HFFc6 (cell line): ENCODE data around the gene RFX5. TPM values are rescaled to one million over a fixed set of nuclear protein-coding genes. Genes with fewer than 3 reads are reported as not detected.

Source experiments
- DNase-seq: peaks from one replicate; pipeline ENCODE4 v3.0.0-alpha.2; 2018
- H3K27ac Mint-ChIP-seq: 2 replicates; pipeline ENCODE4 v1.8.0; 2020; ENCODE audit warnings: mild to moderate bottlenecking, mixed read lengths
- H3K27me3 Mint-ChIP-seq: 2 replicates; pipeline ENCODE4 v1.8.0; 2021; ENCODE audit warnings: mild to moderate bottlenecking, moderate library complexity, mixed read lengths; ENCODE audit not compliant: insufficient read depth
- H3K36me3 Mint-ChIP-seq: 2 replicates; pipeline ENCODE4 v1.8.0; 2021; ENCODE audit warnings: low read depth, mixed read lengths
- H3K4me1 Mint-ChIP-seq: 2 replicates; pipeline ENCODE4 v1.8.0; 2020; ENCODE audit warnings: low read depth, mixed read lengths
- H3K4me3 Mint-ChIP-seq: 2 replicates; pipeline ENCODE4 v1.8.0; 2020; ENCODE audit warnings: mild to moderate bottlenecking, moderate library complexity, mixed read lengths
- H3K9me3 Mint-ChIP-seq: 2 replicates; pipeline ENCODE4 v1.8.0; 2020; ENCODE audit warnings: mild to moderate bottlenecking, mixed read lengths
- total RNA-seq, 6 experiments: library from RNA; stranded (reverse); fragmentation: NEBNext Ultra II Directional; extraction: Animal tissue kit (Norgen Biotek cat#: 25700); gene quantifications; 2 replicates in 1 of 6; 3 replicates in 5 of 6; pipeline ENCODE4 v1.2.3, GENCODE V29; 2021
- TF ChIP-seq, protein P1 (sequence below): fragments of 200-600 bp; sonication (generic); IDR thresholded peaks from 2 replicates; pipeline ENCODE4 v1.5.0; 2021; ENCODE audit warnings: antibody characterized with exemption, mild to moderate bottlenecking

RFX5 gene
- total RNA-seq, 6 experiments from 2014 or later, result 32.1 to 39.0 (median 35.7) TPM

DNA sequence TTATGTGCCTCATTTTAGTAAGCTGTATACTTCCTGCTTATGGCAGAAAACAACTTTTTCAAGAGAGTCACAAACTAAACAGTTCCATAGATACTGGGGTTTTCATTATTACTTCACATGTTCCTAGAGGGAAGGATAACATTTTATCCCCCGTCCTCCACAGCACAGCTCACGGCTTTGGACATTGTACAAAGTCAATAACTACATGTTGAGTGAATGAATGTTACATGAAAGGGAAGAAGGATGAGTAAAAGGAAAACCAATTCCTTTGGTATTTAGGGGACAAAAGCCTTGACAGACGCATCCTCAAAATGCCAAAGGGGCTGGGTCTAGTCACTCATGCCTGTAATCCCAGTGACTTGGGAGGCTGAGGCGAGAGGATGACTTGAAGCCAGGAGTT, 34.6 kb downstream of the RFX5 start:
- H3K27ac Mint-ChIP-seq, result peak overlapping the region; percentile 95
- no peaks in the 10 kb centered on the region for H3K9me3 Mint-ChIP-seq
- peak overlapping the region; percentile 49; the same call in 1 of the 2 replicates for H3K4me3 Mint-ChIP-seq
- peaks cover 50% of the 10 kb centered on the region for H3K36me3 Mint-ChIP-seq
- TF ChIP-seq, protein P1, sequence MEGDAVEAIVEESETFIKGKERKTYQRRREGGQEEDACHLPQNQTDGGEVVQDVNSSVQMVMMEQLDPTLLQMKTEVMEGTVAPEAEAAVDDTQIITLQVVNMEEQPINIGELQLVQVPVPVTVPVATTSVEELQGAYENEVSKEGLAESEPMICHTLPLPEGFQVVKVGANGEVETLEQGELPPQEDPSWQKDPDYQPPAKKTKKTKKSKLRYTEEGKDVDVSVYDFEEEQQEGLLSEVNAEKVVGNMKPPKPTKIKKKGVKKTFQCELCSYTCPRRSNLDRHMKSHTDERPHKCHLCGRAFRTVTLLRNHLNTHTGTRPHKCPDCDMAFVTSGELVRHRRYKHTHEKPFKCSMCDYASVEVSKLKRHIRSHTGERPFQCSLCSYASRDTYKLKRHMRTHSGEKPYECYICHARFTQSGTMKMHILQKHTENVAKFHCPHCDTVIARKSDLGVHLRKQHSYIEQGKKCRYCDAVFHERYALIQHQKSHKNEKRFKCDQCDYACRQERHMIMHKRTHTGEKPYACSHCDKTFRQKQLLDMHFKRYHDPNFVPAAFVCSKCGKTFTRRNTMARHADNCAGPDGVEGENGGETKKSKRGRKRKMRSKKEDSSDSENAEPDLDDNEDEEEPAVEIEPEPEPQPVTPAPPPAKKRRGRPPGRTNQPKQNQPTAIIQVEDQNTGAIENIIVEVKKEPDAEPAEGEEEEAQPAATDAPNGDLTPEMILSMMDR, result 0 out of 2 replicates have a peak, but pooled peaks have one; percentile 0
- H3K27me3 Mint-ChIP-seq, result no peaks in the 10 kb centered on the region; the same call in none of the 2 replicates
- no peak for DNase-seq
- H3K4me1 Mint-ChIP-seq, result peaks cover 61% of the 10 kb centered on the region

DNA sequence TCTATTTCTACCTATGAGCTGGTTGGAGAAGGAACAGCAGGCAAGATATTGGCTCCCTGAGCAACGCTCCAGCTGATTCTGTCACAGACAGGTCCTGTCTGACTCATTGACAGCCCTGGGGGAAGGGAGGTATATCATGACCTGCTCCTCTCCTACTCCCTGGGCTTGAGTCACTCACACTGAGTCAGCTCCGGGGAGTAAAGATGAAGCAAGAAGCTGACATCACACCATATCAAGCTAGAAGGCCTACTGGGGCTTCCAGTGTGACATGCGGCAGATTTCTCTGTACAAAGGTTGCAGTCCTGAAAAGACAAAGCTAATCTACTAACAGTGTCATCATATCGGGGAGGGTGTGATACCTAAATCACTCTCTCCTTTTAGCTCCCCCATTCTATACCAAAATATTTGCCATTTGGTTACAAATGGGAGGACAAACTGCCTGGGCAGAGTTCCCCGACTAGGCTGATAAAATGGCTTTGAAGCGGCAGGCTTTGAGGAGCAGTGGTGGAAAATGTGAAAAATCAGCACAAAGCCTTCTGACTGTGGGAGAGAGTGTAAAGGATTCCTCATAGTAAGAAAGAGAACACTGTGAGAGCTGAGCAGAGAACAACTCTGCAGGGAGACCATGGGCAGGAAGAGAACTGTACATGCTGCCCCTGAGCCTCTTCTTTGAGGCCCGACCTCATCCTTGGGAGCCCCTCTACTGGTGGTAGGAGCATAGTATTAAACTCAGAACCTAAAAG, 35.3 kb downstream of the RFX5 start:
- no peaks in the 10 kb centered on the region; the same call in none of the 2 replicates for H3K27me3 Mint-ChIP-seq
- peaks cover 61% of the 10 kb centered on the region for H3K4me1 Mint-ChIP-seq
- TF ChIP-seq, protein P1, result 0 out of 2 replicates have a peak, but pooled peaks have one; percentile 12
- H3K36me3 Mint-ChIP-seq, result peaks cover 53% of the 10 kb centered on the region
- no peaks in the 10 kb centered on the region for H3K9me3 Mint-ChIP-seq
- H3K27ac Mint-ChIP-seq, result peak overlapping the region; percentile 95
- H3K4me3 Mint-ChIP-seq, result peak overlapping the region; percentile 49
- peak; percentile 99 for DNase-seq

DNA sequence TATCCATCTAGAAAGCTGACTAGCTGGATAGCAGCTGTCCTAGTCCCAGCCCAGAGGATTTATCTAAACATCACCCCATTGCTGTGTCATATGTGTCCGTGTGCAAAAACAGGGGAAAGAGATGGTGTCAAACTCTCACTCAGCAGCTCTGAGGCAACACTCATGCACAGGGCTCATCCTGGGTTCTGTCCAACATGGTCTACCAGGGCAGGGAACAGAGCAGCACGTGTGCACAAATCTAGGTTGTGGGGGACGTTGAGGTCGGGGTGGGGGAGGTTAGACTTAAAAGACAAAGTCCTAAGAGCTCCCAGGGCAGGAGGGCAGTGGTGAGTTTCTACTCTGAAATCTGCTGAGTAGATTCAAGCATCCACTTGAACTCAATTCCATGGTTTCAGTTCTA, 36.0 kb downstream of the RFX5 start:
- Mint-ChIP-seq H3K9me3 (no peaks in the 10 kb centered on the region), H3K27ac (peak overlapping the region; percentile 95), H3K4me1 (peaks cover 61% of the 10 kb centered on the region), H3K36me3 (peaks cover 52% of the 10 kb centered on the region), H3K4me3 (peak overlapping the region; percentile 36), H3K27me3 (no peaks in the 10 kb centered on the region; the same call in 1 of the 2 replicates)
- no peak for DNase-seq
- TF ChIP-seq, protein P1, result no peak

DNA sequence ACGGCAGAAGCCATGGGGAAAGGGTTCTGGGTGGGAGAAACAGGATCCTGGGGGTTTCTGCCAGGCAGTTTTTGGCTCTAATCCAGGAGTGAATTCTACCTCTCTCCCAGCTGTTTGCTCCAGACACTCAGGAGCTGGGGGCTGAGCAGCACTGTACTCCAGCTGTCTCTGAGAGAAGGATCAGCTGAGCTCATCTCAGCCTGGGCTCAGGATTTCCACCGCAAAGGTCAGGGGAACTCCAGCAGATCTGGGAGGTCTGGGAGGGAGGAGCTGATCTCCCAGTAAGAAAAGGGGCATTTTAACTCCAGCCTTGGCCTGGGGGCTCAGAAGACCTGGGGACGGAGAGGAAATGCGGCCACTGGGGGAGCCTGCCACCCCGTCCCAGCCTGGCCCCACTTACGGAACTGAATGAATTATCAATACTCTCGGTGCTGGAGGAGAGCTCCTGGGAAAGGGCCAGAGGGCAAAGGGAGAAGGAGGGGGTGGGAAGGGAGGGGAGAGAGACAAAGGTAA, 37.2 kb downstream of the RFX5 start:
- TF ChIP-seq, protein P1, result no peak
- Mint-ChIP-seq H3K36me3 (peaks cover 51% of the 10 kb centered on the region), H3K4me3 (no peak overlapping the region), H3K27me3 (no peaks in the 10 kb centered on the region), H3K4me1 (peaks cover 51% of the 10 kb centered on the region), H3K27ac (0 out of 2 replicates have a peak overlapping the region, but pooled peaks have one; percentile 31), H3K9me3 (no peaks in the 10 kb centered on the region)
- no peak for DNase-seq

DNA sequence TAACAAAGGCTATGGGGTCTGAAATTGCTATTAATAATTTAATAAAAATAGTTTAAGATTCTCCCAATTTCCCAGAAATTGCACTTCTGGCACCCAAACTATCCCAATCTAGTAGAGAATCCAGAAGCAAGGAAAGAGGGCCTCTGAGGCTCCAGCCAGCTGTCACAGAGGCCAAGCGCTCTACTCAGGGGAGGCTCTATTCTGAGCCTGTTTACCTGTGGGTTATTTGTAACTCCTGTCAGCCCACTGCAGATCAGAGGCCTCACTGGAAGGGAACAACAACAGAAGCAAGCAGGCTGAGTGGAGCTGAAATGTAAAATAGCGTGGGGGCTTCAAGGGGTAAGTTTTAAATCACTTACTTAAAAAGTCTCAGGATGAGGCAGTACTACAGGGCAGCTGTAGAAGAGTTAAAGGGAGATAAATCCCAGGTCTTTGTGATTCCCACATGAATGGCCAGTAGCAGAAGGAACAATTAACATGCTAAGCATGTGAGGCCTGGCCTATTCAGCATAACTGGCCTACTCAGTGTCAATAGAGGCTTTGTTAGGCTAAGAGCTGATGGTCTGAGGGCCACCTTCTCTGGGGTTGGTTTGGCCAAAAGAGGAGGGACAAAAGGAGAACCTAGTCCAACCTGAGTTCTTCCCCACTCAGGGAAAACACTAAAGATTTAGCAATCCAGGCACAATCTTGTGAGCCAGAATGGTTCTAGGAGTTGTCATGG, 52.1 kb downstream of the RFX5 start:
- TF ChIP-seq, protein P1, result no peak
- Mint-ChIP-seq H3K9me3 (no peaks in the 10 kb centered on the region), H3K4me3 (no peak overlapping the region), H3K27me3 (peaks cover 10% of the 10 kb centered on the region), H3K27ac (no peak overlapping the region; the same call in 1 of the 2 replicates), H3K36me3 (peaks cover 21% of the 10 kb centered on the region), H3K4me1 (no peaks in the 10 kb centered on the region)
- no peak for DNase-seq
